Neural cell (in vitro differentiated cells): ENCODE data around the gene PDE11A. TPM values are rescaled to one million over a fixed set of nuclear protein-coding genes. Genes with fewer than 3 reads are reported as not detected.

ENCODE experiments used
- H2AFZ ChIP-seq: fragments of 200-600, 300-800 bp; sonication (generic), shearing (Covaris generic); 2 replicates; pipeline ENCODE4 v1.6.0; 2014; ENCODE audit warnings: low read depth, mild to moderate bottlenecking, antibody characterized with exemption, low read length, moderate library complexity
- H3F3A ChIP-seq: fragments of 200-600 bp; shearing (Covaris generic); 2 replicates; pipeline ENCODE4 v1.6.1; 2016; ENCODE audit warnings: mild to moderate bottlenecking, moderate library complexity, mixed read lengths, antibody characterized with exemption, low read length; ENCODE audit not compliant: insufficient read depth, poor library complexity, severe bottlenecking
- H3K27ac ChIP-seq: fragments of 200-600, 300-800 bp; sonication (generic), shearing (Covaris generic); 2 replicates; pipeline ENCODE4 v1.5.1; 2014; ENCODE audit warnings: mild to moderate bottlenecking, low read length, moderate library complexity
- H3K27me3 ChIP-seq: fragments of 300-800, 200-600 bp; sonication (generic), shearing (Covaris generic); 2 replicates; pipeline ENCODE4 v1.6.0; 2014; ENCODE audit warnings: mild to moderate bottlenecking, low read depth, low read length, moderate library complexity; ENCODE audit not compliant: insufficient read depth
- H3K36me3 ChIP-seq: fragments of 300-800, 200-600 bp; sonication (generic), shearing (Covaris generic); 2 replicates; pipeline ENCODE4 v1.5.1; 2014; ENCODE audit warnings: mild to moderate bottlenecking, antibody characterized with exemption, low read length, moderate library complexity; ENCODE audit not compliant: insufficient read depth
- H3K4me2 ChIP-seq: fragments of 300-800, 200-600 bp; sonication (generic), shearing (Covaris generic); 2 replicates; pipeline ENCODE4 v1.6.0; 2014; ENCODE audit warnings: mild to moderate bottlenecking, low read length
- H3K4me3 ChIP-seq: fragments of 300-800, 200-600 bp; sonication (generic), shearing (Covaris generic); 2 replicates; pipeline ENCODE4 v1.5.1; 2014; ENCODE audit warnings: mild to moderate bottlenecking, low read length, moderate library complexity
- H3K79me2 ChIP-seq: fragments of 200-600 bp; shearing (Covaris generic); replicated peaks from 2 replicates; pipeline ENCODE4 v1.6.0; 2014; ENCODE audit warnings: mild to moderate bottlenecking, low read length, moderate library complexity; ENCODE audit not compliant: insufficient read depth
- H3K9ac ChIP-seq: fragments of 300-800, 200-600 bp; sonication (generic), shearing (Covaris generic); 2 replicates; pipeline ENCODE4 v1.6.1; 2016; ENCODE audit warnings: mild to moderate bottlenecking, low read length, mixed read lengths
- H3K9me2 ChIP-seq: fragments of 200-600 bp; shearing (Covaris generic); 2 replicates; pipeline ENCODE4 v1.6.1; 2016; ENCODE audit warnings: mild to moderate bottlenecking, low read length, mixed read lengths; ENCODE audit not compliant: insufficient read depth
- H3K9me3 ChIP-seq: fragments of 200-600, 300-800 bp; sonication (generic), shearing (Covaris generic); 2 replicates; pipeline ENCODE4 v1.6.1; 2016; ENCODE audit warnings: mild to moderate bottlenecking, mixed run types, low read length, moderate library complexity, mixed read lengths
- H4K20me1 ChIP-seq: fragments of 200-600 bp; shearing (Covaris generic); 2 replicates; pipeline ENCODE4 v1.6.1; 2016; ENCODE audit warnings: mild to moderate bottlenecking, mixed run types; ENCODE audit not compliant: insufficient read depth
- EP300 ChIP-seq: fragments of 450-650 bp; conservative IDR thresholded peaks from 2 replicates; pipeline ENCODE4 v1.6.1; 2014; ENCODE audit warnings: antibody characterized with exemption, mild to moderate bottlenecking, moderate library complexity; ENCODE audit not compliant: poor library complexity, severe bottlenecking
- EZH2 ChIP-seq: fragments of 200-600, 300-800 bp; shearing (Covaris generic), sonication (generic); IDR thresholded peaks from 2 replicates; pipeline ENCODE4 v1.6.1; 2014; ENCODE audit warnings: antibody characterized with exemption, low read length, borderline replicate concordance, mild to moderate bottlenecking; ENCODE audit not compliant: insufficient read depth, poor library complexity, severe bottlenecking
- MXI1 ChIP-seq: fragments of 450-650 bp; conservative IDR thresholded peaks from 2 replicates; pipeline ENCODE4 v1.6.1; 2014; ENCODE audit warnings: antibody characterized with exemption, mild to moderate bottlenecking; ENCODE audit not compliant: poor library complexity, severe bottlenecking
- POLR2AphosphoS5 ChIP-seq: IDR thresholded peaks from 2 replicates; pipeline ENCODE4 v1.6.1; 2012
- RAD21 ChIP-seq: fragments of 450-650 bp; conservative IDR thresholded peaks from 2 replicates; pipeline ENCODE4 v1.6.1; 2014; ENCODE audit warnings: antibody characterized with exemption, mild to moderate bottlenecking, moderate library complexity
- SMC3 ChIP-seq: fragments of 450-650 bp; conservative IDR thresholded peaks from 2 replicates; pipeline ENCODE4 v1.6.1; 2014; ENCODE audit warnings: antibody characterized with exemption, mild to moderate bottlenecking, moderate library complexity; ENCODE audit not compliant: poor library complexity
- TAF1 ChIP-seq: IDR thresholded peaks from 2 replicates; pipeline ENCODE4 v1.6.1; 2012; ENCODE audit warnings: low read depth
- polyA plus RNA-seq: library from polyadenylated mRNA; depleted of rRNA; stranded (reverse); fragments of >200 nt; gene quantifications from 2 replicates; pipeline ENCODE4 v1.2.3, GENCODE V29; 2014
- TF ChIP-seq, protein P1 (sequence below): fragments of 450-650 bp; IDR thresholded peaks from 2 replicates; pipeline ENCODE4 v1.5.1; 2014; ENCODE audit warnings: antibody characterized with exemption, mild to moderate bottlenecking, moderate library complexity; ENCODE audit not compliant: poor library complexity, severe bottlenecking
- TF ChIP-seq, protein P2 (sequence below): IDR thresholded peaks from 2 replicates; pipeline ENCODE4 v1.6.1; 2012; ENCODE audit warnings: borderline replicate concordance

Gene PDE11A
- polyA plus RNA-seq, 1 donor from 2014 or later: 0.89 TPM

DNA sequence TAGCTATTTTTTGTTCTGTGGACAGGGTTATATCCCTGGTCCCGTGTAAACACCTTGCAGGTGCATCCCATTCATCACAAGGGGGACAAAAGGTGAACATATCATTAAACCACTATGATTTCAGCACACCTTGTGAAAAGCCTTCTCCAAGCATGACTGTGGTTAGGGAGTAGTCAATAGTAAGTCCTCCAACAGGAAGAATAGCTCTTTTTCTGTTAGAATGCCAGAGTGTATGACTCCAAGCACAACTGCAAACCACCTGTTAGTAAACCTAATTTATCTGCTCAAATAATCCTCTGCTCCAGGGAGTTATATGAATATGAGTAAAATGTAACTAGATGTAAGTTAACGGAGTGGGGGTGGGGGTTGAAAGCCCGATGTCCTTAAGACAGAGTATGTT, 439.5 kb downstream of the PDE11A start:
- no peak overlapping the region for H3K4me3 ChIP-seq
- H3K9me2 ChIP-seq: no peaks in the 10 kb centered on the region
- no peak overlapping the region for H2AFZ ChIP-seq
- H4K20me1 ChIP-seq: no peaks in the 10 kb centered on the region
- no peak overlapping the region for H3K4me2 ChIP-seq
- no peak overlapping the region for H3K27ac ChIP-seq
- no peaks in the 10 kb centered on the region for H3K9me3 ChIP-seq
- H3K36me3 ChIP-seq: no peaks in the 10 kb centered on the region
- H3K9ac ChIP-seq: no peak overlapping the region
- no peaks in the 10 kb centered on the region for H3F3A ChIP-seq
- TF ChIP-seq TAF1: no peak
- no peak for TF ChIP-seq SMC3
- TF ChIP-seq MXI1: no peak
- no peak for TF ChIP-seq EZH2
- no peak for TF ChIP-seq RAD21
- TF ChIP-seq, protein P1, sequence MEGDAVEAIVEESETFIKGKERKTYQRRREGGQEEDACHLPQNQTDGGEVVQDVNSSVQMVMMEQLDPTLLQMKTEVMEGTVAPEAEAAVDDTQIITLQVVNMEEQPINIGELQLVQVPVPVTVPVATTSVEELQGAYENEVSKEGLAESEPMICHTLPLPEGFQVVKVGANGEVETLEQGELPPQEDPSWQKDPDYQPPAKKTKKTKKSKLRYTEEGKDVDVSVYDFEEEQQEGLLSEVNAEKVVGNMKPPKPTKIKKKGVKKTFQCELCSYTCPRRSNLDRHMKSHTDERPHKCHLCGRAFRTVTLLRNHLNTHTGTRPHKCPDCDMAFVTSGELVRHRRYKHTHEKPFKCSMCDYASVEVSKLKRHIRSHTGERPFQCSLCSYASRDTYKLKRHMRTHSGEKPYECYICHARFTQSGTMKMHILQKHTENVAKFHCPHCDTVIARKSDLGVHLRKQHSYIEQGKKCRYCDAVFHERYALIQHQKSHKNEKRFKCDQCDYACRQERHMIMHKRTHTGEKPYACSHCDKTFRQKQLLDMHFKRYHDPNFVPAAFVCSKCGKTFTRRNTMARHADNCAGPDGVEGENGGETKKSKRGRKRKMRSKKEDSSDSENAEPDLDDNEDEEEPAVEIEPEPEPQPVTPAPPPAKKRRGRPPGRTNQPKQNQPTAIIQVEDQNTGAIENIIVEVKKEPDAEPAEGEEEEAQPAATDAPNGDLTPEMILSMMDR: no peak
- TF ChIP-seq, protein P2, sequence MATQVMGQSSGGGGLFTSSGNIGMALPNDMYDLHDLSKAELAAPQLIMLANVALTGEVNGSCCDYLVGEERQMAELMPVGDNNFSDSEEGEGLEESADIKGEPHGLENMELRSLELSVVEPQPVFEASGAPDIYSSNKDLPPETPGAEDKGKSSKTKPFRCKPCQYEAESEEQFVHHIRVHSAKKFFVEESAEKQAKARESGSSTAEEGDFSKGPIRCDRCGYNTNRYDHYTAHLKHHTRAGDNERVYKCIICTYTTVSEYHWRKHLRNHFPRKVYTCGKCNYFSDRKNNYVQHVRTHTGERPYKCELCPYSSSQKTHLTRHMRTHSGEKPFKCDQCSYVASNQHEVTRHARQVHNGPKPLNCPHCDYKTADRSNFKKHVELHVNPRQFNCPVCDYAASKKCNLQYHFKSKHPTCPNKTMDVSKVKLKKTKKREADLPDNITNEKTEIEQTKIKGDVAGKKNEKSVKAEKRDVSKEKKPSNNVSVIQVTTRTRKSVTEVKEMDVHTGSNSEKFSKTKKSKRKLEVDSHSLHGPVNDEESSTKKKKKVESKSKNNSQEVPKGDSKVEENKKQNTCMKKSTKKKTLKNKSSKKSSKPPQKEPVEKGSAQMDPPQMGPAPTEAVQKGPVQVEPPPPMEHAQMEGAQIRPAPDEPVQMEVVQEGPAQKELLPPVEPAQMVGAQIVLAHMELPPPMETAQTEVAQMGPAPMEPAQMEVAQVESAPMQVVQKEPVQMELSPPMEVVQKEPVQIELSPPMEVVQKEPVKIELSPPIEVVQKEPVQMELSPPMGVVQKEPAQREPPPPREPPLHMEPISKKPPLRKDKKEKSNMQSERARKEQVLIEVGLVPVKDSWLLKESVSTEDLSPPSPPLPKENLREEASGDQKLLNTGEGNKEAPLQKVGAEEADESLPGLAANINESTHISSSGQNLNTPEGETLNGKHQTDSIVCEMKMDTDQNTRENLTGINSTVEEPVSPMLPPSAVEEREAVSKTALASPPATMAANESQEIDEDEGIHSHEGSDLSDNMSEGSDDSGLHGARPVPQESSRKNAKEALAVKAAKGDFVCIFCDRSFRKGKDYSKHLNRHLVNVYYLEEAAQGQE: no peak
- TF ChIP-seq EP300: no peak
- TF ChIP-seq POLR2AphosphoS5: no peak
- H3K27me3 ChIP-seq: no peaks in the 10 kb centered on the region
- no peaks in the 10 kb centered on the region for H3K79me2 ChIP-seq

DNA sequence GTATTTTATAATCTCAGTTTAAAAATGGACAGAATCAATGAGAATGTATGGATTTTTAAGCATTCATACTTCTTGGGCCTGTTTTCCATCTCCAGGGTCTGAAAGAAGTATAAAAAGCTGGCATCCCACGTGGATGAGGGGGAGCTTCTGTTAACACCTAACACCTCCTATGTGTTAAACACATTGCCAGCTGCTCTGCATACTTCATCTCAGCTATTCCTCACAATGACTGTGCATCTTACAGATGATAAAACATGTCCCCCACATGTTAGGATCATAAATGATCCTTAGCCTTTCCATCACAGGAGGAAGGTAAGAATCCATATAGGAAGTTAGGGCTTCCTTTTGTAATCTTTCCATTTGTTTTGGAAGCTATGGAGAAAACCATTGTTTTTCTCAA, 440.9 kb downstream of the PDE11A start:
- TF ChIP-seq, protein P2: no peak
- TF ChIP-seq TAF1: no peak
- no peak for TF ChIP-seq RAD21
- TF ChIP-seq, protein P1: no peak
- TF ChIP-seq SMC3: no peak
- TF ChIP-seq EZH2: no peak
- TF ChIP-seq EP300: no peak
- no peak for TF ChIP-seq MXI1
- no peak for TF ChIP-seq POLR2AphosphoS5
- Histone ChIP-seq H3K9me2 (no peaks in the 10 kb centered on the region), H3K9ac (no peak overlapping the region), H2AFZ (no peak overlapping the region), H3K27me3 (no peaks in the 10 kb centered on the region), H3K36me3 (no peaks in the 10 kb centered on the region), H3F3A (no peaks in the 10 kb centered on the region), H3K79me2 (no peaks in the 10 kb centered on the region), H4K20me1 (no peaks in the 10 kb centered on the region), H3K4me3 (no peak overlapping the region), H3K27ac (no peak overlapping the region), H3K4me2 (no peak overlapping the region), H3K9me3 (no peaks in the 10 kb centered on the region)
